ENCODE measurements around the gene ROR2.

The ROR2 gene

DNA sequence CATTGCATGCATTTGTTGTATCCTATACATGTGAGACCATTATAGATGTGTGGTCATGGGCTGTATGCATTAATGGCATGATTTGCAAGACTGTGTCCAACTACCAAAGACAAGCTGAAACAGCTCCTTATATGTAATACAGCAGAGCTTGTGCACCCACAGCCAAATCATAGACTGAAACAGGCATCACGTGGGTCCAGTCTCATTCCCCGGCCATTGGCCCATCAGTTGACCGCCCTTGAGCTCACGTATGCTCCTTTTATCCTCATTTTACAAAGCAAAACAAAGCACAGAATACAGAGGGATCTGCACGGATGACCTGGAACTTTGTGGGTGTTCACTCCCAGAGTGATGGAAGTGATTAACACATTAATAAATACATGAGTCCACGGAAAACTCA lies 109.1 kb downstream of the ROR2 start:
- DNase-seq (ENCODE audit: low read depth), result no peak

DNA sequence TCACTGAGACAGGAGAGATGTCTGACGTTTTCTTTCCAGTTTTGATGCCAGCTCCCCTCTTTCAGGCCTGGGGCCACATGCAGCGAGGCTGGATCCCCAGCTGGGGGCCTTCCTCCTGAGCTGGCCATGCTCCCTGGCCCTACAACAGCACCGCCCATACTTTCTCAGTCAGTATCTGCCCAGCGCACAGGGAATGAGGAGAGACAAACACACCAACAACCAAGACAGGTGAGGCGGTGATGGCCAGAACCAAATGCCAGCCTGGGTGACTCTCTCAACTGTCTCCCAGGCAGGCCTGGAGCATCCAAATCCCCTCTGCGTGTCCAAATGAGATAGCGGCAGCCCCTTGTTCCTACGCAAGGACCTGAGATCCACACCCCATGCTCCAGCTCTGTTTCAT lies 109.6 kb downstream of the ROR2 start:
- DNase-seq (ENCODE audit: low read depth), result no peak

DNA sequence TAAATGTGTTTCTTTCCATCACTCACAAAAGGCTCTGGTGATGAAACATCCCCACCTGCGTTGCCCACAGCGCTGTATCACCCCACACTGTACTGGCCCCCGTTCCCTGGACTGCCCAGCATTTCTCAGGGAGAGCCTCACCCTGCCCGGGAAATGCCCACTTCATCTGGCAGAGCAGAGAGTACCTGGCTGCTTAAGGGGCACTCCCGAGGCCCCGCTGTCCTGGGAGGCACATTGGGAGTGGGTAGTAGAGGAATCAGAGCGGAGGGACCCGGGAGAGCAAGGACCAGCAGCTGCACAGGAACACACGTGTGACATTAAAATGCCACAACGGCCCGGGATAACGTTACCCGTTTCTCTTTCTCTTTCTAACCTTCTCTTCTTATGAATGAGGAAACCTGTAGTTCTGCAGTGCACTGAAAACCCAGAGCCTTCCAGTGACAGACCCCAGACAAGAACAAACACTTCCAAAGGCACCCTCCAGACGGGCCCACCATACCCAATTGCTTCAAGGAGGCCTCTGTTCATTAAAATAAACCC lies 110.0 kb downstream of the ROR2 start:
- DNase-seq (ENCODE audit: low read depth), result no peak

DNA sequence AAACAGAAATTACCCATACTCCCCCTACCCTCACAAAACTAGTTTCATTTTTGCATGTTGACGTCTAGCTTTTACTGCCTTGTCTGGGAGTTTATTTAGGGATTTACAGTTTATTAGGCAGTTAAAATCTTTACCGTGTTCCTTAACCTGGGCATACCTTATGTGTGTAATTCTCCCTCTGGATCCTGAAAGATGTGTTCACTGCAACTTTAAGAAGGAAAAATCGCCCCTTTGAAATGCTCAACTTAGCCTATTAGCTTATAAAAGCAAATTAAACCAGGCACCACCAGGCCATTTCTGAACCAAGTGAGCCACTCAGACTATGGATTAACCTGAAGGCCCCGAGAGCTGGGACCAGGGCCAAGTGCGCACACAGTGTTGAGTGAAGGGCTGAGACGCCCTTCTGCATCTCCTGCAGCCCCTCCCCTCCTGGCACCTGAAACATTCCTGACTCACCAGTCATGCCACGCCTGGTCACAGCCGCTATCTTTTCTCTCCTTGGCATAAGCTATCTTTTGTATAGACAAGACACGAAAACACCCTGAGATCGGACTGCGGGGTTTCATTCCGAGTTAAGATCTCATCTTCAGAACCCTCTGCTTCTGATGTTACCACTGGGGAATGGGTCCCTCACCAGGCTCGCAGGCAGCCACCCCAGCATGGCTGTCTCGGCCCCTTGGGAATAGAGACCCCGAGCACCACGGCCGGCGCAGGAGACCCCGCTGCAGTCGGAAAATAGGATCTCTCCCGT lies 111.9 kb downstream of the ROR2 start:
- DNase-seq (ENCODE audit: low read depth), result no peak

DNA sequence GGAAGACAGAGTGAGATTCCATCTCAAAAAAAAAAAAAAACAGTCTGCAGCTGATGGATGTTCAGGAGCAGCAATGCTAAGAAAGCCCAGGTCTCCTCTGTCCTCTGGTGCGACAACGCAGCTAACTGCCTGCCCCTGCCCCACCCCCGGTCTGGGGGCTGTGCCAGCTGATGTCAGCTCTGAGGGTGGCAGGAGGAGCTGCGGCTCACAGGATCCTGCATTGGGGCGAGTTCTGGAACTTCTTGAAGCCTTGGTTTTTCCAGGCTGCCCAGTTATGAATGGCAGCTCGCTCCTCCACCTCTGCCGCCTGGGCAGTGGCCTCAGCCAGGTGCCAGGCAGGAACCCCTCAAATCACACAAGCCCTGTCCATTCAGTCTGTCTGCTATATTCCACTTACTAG lies 113.5 kb downstream of the ROR2 start:
- no peak for DNase-seq (ENCODE audit: low read depth)

DNA sequence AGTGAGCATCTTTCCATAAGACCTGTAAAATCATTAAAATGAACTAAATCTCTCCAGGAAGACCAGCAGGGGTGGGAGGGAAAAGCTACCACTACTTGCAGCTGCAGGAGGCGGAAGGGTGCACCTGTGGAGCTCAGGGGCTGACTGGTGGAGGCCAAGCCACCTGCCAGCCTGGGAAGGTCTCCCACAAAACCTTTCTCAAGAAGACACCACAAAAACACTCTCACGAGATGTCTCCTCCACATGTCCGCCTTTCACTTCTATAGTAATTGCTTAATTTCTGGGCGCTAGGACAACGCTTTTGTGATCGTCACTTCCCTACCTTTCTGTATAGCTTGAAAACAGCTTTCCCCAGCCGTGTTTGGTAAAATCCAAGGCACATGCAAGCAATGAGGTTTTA lies 114.4 kb downstream of the ROR2 start:
- no peak for DNase-seq (ENCODE audit: low read depth)

DNA sequence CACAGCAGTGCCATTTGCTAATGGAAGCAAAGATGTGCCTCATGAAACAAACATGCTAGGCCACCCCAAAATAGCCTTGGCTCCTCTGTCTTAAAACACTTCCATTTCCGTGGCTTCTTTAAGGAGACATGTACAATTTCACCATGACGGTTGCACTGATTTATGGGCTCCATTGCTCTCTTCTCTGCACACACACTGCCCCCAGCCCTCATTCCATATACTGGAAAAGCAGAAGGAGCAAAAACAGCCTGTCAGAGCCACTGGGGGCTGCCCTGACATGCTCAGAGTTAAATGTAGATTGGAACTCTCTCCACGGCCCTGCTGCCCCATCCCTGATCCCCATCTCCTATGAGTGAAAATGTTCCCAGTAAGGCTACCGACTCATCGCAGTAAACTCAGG lies 114.8 kb downstream of the ROR2 start:
- no peak for DNase-seq (ENCODE audit: low read depth)

DNA sequence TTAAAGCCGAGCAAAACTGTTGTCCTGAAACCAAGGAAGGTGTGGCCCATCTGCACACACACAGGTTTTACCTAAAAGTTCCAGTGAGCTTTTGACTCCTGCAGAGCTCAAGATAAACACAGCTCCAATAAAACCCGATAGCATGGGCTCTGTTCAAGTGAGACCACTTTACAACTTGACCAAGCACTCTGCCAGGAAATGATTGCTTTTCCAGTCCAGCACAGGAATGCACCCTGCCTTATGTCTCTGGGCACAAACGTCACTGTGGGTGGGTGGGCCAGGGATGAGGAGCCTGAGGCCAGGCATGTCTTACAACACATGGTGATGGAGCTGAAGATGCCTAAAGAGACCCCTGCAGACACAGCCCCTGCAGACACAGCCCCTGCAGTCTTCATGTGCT lies 115.3 kb downstream of the ROR2 start:
- DNase-seq (ENCODE audit: low read depth), result no peak

DNA sequence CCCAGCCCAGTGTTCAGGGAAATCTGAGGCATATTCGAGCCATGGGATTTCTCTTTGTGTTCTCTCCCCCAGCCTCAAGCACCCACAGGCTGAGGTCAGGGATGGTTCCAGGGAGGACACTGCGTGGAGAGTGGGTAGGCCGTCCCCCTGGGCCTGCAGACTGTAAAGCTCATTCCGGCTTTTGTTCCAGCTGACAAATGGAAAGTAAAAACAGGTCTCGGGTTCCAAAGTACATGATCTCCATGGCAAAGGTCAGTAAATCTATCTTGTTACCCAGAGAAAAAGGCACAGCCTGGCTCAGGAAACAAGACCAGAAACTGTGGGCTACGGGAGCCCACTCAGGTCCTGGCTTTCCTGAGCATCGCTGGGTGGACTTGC lies 116.2 kb downstream of the ROR2 start:
- DNase-seq (ENCODE audit: low read depth), result no peak

DNA sequence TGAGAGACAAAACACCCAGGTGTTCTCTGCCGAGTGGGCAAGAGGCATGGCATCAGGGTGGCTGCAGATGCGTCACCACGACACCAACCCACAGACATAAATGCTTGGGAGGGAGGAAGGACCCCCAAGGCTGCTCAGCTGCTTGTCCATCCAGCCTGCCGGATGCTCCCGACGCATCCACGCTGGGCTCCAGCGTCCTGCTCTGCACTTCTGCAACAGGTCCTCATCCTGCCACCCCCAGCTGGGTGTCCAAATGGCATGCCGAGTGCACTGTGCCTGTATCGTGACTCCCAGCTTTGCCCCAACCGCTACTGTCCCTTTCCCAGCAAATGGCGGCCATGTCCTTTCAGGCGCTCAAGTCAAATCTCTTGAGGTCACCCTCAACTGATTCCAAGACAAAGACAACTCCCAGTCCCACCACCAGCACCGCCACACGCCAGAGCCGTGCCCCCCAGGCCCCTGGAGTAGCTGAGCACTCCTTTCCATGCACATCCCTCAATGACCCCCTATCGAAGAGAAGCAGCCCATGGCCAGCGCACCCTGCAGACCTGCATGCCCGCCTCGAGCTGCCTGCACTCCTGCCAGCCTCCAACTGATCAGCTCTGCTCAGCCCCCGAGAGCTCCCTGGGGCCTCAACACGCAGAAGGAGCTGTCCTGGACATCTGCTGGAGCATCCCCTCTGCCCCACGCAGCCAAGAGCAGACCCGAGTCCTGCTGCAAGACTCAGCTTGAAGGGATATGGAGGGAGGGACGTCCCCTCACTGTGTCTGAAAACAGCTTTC lies 116.7 kb downstream of the ROR2 start:
- DNase-seq (ENCODE audit: low read depth), result no peak

DNA sequence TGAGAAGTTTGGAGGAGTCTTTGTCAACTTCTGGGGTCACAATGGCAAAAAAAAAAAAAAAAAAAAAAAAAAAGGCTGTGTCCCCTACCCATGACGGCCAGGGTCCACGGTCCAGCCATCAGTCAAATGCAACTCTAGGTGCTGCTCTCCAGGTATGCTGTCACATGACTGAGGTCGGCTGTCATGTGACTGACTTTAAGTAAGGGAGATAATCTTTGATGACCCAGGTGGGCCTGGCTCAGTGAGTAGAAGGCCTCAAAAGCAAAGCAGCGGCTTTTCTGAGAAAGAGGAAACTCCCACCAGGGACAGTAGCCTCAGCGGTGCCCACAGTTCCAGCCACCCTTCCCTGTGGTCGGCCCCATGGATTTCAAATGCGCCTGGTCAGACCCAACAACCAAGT lies 117.7 kb downstream of the ROR2 start:
- no peak for DNase-seq (ENCODE audit: low read depth)

DNA sequence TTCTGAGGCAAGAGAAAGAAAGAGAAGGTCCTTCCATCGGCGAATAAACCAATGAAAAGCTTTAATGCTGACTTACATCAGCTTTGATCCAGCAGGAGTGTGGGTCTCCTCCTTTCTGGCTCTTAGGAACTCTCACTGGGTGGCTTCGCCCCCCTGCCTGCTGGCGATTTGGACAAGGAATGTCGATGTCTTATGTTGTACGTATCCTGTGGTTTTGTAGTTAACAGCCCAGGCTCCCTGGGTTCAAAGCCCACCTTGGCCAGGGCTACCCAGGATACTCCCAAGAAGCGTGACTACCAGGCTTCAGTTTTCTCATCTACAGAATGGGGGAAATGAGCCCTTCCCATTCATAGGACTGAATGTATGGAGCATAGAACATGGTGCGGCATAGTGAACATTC lies 124.2 kb downstream of the ROR2 start:
- no peak for DNase-seq (ENCODE audit: low read depth)

DNA sequence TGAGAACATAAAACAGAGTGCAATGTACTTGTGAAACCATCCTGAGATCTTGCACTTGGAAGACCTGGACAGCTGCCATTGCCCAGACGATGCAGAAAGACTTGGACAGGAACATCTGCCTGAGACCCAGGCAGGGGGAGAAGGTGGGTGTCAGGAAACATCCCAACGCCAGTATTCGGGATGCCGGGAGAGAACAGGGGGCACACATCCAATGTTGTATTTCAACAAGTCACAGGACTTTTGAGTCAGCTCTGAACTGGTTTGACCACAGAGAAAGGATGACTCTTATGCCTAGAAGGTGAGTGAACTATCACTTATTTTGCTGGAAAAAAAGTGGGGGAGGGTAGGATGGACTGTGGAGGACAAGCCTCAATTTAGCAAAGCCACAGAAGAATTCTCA lies 124.6 kb downstream of the ROR2 start:
- DNase-seq (ENCODE audit: low read depth), result no peak

DNA sequence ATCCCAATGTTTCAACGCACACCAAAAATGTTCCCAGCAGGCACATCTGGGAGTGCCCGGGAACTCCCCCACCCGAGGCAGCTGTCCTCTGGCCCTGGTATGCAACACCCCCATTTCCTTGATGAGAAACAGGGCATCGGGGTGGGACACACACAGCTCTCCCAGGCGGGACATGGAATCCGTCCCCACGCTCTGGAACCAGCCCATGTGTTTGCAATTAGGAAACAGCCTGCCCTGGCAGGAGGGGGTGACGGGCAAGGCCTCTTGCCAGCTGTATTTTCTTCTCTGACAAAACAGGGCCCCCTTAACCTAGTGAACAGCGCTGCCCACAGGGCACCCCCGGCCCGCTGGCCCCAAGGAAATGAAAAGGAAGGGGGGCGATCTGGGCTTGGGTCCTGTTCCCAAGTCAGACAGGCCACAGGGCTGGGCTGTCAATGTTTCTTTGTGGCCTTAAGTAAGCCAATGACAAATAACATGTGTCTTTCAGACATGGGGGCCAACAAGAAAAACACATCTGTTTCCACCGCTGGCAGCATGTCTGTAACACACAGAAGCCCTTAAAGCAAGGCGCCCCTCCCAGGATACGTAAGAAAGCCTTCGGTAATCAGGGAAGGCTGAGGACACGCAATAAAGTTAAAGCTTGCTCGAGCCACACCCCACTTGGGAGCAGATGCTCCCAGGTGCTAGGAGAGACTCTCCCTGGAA lies 125.3 kb downstream of the ROR2 start:
- no peak for DNase-seq (ENCODE audit: low read depth)

DNA sequence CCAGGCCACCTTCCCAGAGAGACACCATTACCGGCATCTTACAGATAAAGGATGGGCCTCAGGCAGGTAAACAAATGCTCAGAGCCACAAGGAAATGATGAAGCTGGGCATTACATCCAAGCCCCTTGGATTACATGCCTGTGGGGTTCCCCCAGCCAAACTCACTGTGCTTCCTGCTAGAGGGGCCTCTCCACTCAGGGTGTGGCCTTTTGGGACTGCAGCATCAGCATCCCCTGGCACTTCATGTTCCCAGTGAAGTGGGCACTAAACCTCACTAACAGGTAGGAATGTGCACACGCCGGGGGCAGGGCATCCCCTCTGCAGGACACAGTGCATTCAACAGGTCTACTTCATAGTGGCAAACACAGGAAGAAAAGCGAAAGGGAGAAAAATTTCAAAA lies 125.9 kb downstream of the ROR2 start:
- DNase-seq (ENCODE audit: low read depth), result no peak

DNA sequence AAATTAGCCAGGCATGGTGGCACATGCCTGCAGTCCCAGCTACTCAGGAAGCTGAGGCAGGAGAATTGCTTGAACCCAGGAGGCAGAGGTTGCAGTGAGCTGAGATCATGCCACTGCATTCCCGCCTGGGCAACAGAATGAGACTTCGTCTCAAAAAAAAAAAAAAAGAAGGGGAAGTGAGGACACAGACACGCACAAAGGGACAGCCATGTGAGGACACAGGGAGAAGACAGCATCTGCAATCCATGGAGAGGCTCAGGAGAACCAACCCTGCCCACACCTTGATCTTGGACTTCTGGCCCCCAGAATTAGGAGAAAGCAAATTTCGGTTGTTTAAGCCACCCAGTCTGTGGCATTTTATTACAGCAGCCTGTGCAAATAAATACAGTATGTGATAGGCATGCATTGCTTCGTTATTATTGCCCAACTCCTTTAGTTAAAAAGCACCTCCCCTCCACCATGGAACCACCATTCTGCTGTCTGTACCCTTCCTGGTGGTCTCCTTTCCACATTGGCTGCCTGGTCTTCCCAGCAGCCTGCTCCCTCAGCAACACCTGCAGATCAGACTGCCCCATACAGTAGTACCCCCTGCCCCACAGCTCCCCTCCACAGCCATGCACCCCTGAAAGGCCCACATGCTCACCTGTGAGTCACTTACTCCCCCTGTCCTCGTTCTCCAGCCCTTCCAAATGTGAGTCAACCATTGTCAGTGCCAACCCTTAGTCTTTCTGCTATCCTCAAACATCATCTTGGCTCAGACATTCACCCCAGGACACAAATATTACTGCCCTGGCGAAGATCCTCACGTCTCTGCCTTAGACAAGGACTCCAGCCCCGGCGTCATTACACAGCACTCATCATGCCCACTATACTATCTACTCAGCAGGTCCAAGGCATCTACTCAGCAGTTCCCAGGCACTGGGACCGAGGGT lies 128.8 kb downstream of the ROR2 start:
- DNase-seq (ENCODE audit: low read depth), result no peak

DNA sequence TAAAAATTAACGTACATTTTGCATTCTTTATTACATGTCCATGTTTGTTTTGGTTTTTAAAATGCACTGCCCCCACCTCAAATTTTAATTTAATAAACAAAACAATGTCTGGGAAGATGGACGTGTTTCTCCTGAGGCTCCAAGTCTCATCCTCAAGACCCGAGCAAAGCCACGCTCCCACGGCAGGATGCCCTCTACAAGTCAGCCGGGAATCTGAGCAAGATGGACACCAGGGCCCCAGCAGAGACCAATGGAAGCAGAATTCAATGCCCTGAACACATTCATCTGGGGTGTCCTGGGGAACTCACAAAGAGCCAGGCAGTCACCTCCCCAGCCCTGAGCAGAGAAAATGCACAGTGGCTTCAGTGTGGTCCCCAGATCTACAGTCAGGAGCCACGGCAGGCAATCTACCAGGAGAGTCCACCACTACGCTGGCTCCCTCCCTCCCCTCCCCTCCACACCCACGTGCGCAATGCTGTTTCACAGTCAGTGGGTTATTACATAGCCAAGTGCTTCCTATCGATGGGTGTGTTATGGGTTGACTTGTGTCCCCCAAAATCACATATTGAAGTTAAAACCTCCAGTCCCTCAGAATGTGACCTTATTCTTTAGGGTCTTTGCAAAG lies 129.8 kb downstream of the ROR2 start:
- no peak for DNase-seq (ENCODE audit: low read depth)

DNA sequence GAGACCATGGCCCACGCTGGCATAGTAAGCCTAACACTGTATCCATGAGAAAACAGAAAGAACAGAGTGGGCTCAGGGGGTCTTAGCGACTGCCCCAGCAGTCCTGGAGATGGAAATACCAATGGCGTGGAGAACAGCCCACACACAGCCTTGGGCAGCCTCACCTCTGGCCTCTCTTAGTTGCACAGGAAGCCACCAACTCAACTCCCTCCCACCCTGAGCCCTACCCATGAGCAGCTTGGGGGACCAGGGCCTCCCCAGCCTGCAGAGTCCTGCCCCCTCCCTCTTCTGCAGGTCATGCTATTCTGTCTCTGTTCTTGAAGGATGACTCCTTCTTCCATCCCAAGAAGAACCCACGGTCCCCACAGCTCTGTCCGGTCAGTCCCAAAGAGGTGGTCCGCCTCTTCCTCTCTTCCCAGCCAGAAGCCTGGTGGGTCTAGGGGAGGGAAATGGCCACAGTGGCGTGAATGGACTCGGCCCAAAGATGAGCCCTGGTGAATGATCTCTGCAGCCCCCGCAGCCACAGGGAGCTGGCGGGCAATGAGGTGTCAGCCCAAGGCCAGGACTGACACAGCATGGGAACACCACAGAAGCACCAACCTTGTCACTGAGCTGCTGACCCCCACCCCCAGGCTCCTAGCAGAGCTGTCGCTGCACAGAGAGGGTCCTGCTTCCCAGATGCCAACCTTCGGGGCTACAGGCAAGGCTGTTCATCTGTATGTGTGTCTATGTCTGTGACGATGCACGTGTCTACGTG lies 131.2 kb downstream of the ROR2 start:
- DNase-seq (ENCODE audit: low read depth), result no peak

DNA sequence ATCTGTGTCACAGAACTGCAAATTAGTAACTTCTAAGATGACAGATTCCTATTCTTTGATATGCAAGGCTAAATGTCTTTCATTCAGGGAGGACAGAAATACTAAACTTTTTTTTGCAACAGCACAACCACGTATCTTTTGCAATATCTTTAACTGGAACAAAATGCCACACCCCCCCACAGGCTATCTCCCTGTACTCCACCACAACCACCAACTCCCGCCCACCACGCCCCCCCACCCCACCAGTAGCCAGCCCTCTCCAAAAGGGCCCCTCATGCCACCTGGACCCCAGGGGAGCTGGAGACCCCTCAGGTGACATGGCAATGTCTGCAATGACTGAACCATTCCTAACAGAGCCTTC lies 131.8 kb downstream of the ROR2 start:
- DNase-seq (ENCODE audit: low read depth), result no peak

DNA sequence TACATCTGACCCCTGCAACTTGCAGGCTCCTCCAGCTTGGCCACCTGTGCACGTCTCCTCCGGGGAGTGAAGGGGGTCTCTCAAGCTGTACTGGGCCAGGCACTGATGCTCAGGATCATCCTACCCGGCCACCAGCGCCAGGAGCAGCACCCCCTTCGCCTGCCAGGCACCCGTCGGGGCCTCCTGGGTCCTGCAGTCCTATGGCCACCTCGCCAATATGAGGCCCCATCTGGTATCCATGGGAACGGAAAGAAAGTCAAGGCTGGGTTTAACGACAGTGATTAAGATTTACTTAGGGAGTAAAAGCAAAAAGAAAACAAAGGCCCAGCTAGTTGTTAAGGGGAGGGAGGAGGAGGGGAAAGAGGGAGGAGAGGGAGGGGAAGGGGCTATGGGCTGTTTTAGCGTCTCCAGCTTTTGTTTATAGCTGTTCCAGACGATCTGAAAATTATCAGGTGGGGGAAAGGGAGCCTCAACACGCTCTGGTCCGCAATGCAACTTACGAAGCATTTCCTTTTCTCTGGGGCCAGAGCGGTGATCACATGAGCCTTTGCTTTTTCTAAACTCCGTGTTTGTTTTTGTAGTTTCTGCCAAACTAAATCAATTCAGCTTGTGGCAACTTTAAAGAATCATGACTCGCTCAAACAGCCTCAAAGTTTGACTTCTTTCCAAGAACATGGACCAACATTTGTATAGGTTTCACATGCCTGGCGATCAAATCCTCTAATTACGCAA lies 132.4 kb downstream of the ROR2 start:
- DNase-seq (ENCODE audit: low read depth), result no peak
